ENCODE measurements around the gene HCN2.

HCN2 gene

GRCh38 chr19:642767-643727 lies 53.4 kb downstream of the HCN2 start:
- FAIRE-seq: no peak

GRCh38 chr19:643736-644135 lies 54.1 kb downstream of the HCN2 start:
- no peak for FAIRE-seq

GRCh38 chr19:644363-644762 lies 54.7 kb downstream of the HCN2 start:
- no peak for FAIRE-seq

- FAIRE-seq: no peak
Measured at GRCh38 chr19:644789-645188, 55.1 kb downstream of the HCN2 start.

- no peak for FAIRE-seq
Measured at GRCh38 chr19:645912-646778, 56.5 kb downstream of the HCN2 start.

- FAIRE-seq: no peak
Measured at GRCh38 chr19:646779-647565, 57.3 kb downstream of the HCN2 start.

- no peak for FAIRE-seq
Measured at GRCh38 chr19:647566-648284, 58.0 kb downstream of the HCN2 start.

- no peak for FAIRE-seq
Measured at GRCh38 chr19:648305-648704, 58.6 kb downstream of the HCN2 start.

- no peak for FAIRE-seq
Measured at GRCh38 chr19:648904-649801, 59.5 kb downstream of the HCN2 start.

- FAIRE-seq: no peak
Measured at GRCh38 chr19:650121-650520, 60.4 kb downstream of the HCN2 start.

- FAIRE-seq: no peak
Measured at GRCh38 chr19:651114-651818, 61.6 kb downstream of the HCN2 start.

GRCh38 chr19:651991-652390 lies 62.3 kb downstream of the HCN2 start:
- FAIRE-seq: no peak

GRCh38 chr19:652467-653389 lies 63.0 kb downstream of the HCN2 start:
- FAIRE-seq: no peak

- no peak for FAIRE-seq
Measured at GRCh38 chr19:653425-653824, 63.7 kb downstream of the HCN2 start.

- FAIRE-seq: no peak
Measured at GRCh38 chr19:655691-656090, 66.0 kb downstream of the HCN2 start.

GRCh38 chr19:656751-657559 lies 67.3 kb downstream of the HCN2 start:
- FAIRE-seq: no peak

- FAIRE-seq: no peak
Measured at GRCh38 chr19:657611-658010, 67.9 kb downstream of the HCN2 start.

All from endometrium (tissue), 2 donors.